Neural cell (in vitro differentiated cells): ENCODE data around the gene BICRA. TPM values are rescaled to one million over a fixed set of nuclear protein-coding genes. Genes with fewer than 3 reads are reported as not detected.

ENCODE experiments used
- H2AFZ ChIP-seq: fragments of 200-600, 300-800 bp; sonication (generic), shearing (Covaris generic); 2 replicates; pipeline ENCODE4 v1.6.0; 2014; ENCODE audit warnings: low read depth, mild to moderate bottlenecking, antibody characterized with exemption, low read length, moderate library complexity
- H3F3A ChIP-seq: fragments of 200-600 bp; shearing (Covaris generic); 2 replicates; pipeline ENCODE4 v1.6.1; 2016; ENCODE audit warnings: mild to moderate bottlenecking, moderate library complexity, mixed read lengths, antibody characterized with exemption, low read length; ENCODE audit not compliant: insufficient read depth, poor library complexity, severe bottlenecking
- H3K27ac ChIP-seq: fragments of 200-600, 300-800 bp; sonication (generic), shearing (Covaris generic); 2 replicates; pipeline ENCODE4 v1.5.1; 2014; ENCODE audit warnings: mild to moderate bottlenecking, low read length, moderate library complexity
- H3K27me3 ChIP-seq: fragments of 300-800, 200-600 bp; sonication (generic), shearing (Covaris generic); 2 replicates; pipeline ENCODE4 v1.6.0; 2014; ENCODE audit warnings: mild to moderate bottlenecking, low read depth, low read length, moderate library complexity; ENCODE audit not compliant: insufficient read depth
- H3K36me3 ChIP-seq: fragments of 300-800, 200-600 bp; sonication (generic), shearing (Covaris generic); 2 replicates; pipeline ENCODE4 v1.5.1; 2014; ENCODE audit warnings: mild to moderate bottlenecking, antibody characterized with exemption, low read length, moderate library complexity; ENCODE audit not compliant: insufficient read depth
- H3K4me2 ChIP-seq: fragments of 300-800, 200-600 bp; sonication (generic), shearing (Covaris generic); 2 replicates; pipeline ENCODE4 v1.6.0; 2014; ENCODE audit warnings: mild to moderate bottlenecking, low read length
- H3K4me3 ChIP-seq: fragments of 300-800, 200-600 bp; sonication (generic), shearing (Covaris generic); 2 replicates; pipeline ENCODE4 v1.5.1; 2014; ENCODE audit warnings: mild to moderate bottlenecking, low read length, moderate library complexity
- H3K79me2 ChIP-seq: fragments of 200-600 bp; shearing (Covaris generic); replicated peaks from 2 replicates; pipeline ENCODE4 v1.6.0; 2014; ENCODE audit warnings: mild to moderate bottlenecking, low read length, moderate library complexity; ENCODE audit not compliant: insufficient read depth
- H3K9ac ChIP-seq: fragments of 300-800, 200-600 bp; sonication (generic), shearing (Covaris generic); 2 replicates; pipeline ENCODE4 v1.6.1; 2016; ENCODE audit warnings: mild to moderate bottlenecking, low read length, mixed read lengths
- H3K9me2 ChIP-seq: fragments of 200-600 bp; shearing (Covaris generic); 2 replicates; pipeline ENCODE4 v1.6.1; 2016; ENCODE audit warnings: mild to moderate bottlenecking, low read length, mixed read lengths; ENCODE audit not compliant: insufficient read depth
- H3K9me3 ChIP-seq: fragments of 200-600, 300-800 bp; sonication (generic), shearing (Covaris generic); 2 replicates; pipeline ENCODE4 v1.6.1; 2016; ENCODE audit warnings: mild to moderate bottlenecking, mixed run types, low read length, moderate library complexity, mixed read lengths
- H4K20me1 ChIP-seq: fragments of 200-600 bp; shearing (Covaris generic); 2 replicates; pipeline ENCODE4 v1.6.1; 2016; ENCODE audit warnings: mild to moderate bottlenecking, mixed run types; ENCODE audit not compliant: insufficient read depth
- EP300 ChIP-seq: fragments of 450-650 bp; conservative IDR thresholded peaks from 2 replicates; pipeline ENCODE4 v1.6.1; 2014; ENCODE audit warnings: antibody characterized with exemption, mild to moderate bottlenecking, moderate library complexity; ENCODE audit not compliant: poor library complexity, severe bottlenecking
- EZH2 ChIP-seq: fragments of 200-600, 300-800 bp; shearing (Covaris generic), sonication (generic); IDR thresholded peaks from 2 replicates; pipeline ENCODE4 v1.6.1; 2014; ENCODE audit warnings: antibody characterized with exemption, low read length, borderline replicate concordance, mild to moderate bottlenecking; ENCODE audit not compliant: insufficient read depth, poor library complexity, severe bottlenecking
- MXI1 ChIP-seq: fragments of 450-650 bp; conservative IDR thresholded peaks from 2 replicates; pipeline ENCODE4 v1.6.1; 2014; ENCODE audit warnings: antibody characterized with exemption, mild to moderate bottlenecking; ENCODE audit not compliant: poor library complexity, severe bottlenecking
- POLR2AphosphoS5 ChIP-seq: IDR thresholded peaks from 2 replicates; pipeline ENCODE4 v1.6.1; 2012
- RAD21 ChIP-seq: fragments of 450-650 bp; conservative IDR thresholded peaks from 2 replicates; pipeline ENCODE4 v1.6.1; 2014; ENCODE audit warnings: antibody characterized with exemption, mild to moderate bottlenecking, moderate library complexity
- REST ChIP-seq: IDR thresholded peaks from 2 replicates; pipeline ENCODE4 v1.6.1; 2012; ENCODE audit warnings: borderline replicate concordance
- SMC3 ChIP-seq: fragments of 450-650 bp; conservative IDR thresholded peaks from 2 replicates; pipeline ENCODE4 v1.6.1; 2014; ENCODE audit warnings: antibody characterized with exemption, mild to moderate bottlenecking, moderate library complexity; ENCODE audit not compliant: poor library complexity
- TAF1 ChIP-seq: IDR thresholded peaks from 2 replicates; pipeline ENCODE4 v1.6.1; 2012; ENCODE audit warnings: low read depth
- polyA plus RNA-seq: library from polyadenylated mRNA; depleted of rRNA; stranded (reverse); fragments of >200 nt; gene quantifications from 2 replicates; pipeline ENCODE4 v1.2.3, GENCODE V29; 2014
- TF ChIP-seq, protein P1 (sequence below): fragments of 450-650 bp; IDR thresholded peaks from 2 replicates; pipeline ENCODE4 v1.5.1; 2014; ENCODE audit warnings: antibody characterized with exemption, mild to moderate bottlenecking, moderate library complexity; ENCODE audit not compliant: poor library complexity, severe bottlenecking

Gene BICRA
- polyA plus RNA-seq, 1 donor from 2014 or later: 0.11 TPM

GRCh38 chr19:47615230-47615629 lies 6.3 kb downstream of the BICRA start:
- no peak overlapping the region for H3K27ac ChIP-seq
- H3K79me2 ChIP-seq: peaks cover 79% of the 10 kb centered on the region
- no peaks in the 10 kb centered on the region for H3F3A ChIP-seq

DNA sequence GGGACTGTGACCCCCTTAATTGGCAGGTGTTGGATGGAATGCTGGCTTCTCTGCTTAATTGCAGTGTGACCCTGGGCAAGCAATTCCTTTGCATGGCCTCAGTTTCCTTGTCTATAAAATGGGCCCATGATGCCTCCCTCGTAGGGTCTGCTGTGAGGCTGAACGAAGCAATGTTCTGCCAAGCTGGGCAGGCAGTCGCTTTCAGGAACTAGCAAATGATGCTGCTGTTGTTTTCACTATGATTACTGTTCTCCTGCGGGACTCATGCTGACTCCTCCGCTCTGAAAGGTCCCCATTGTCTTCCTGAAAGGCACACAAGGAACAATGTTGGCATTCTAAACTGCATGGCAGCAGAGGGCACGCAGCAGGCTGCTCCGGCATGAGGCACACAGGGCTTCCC lies 6.8 kb downstream of the BICRA start:
- no peaks in the 10 kb centered on the region for H4K20me1 ChIP-seq
- no peak overlapping the region for H3K4me2 ChIP-seq
- no peak overlapping the region for H3K9ac ChIP-seq

More at GRCh38 chr19:47615230-47615629, 6.3 kb downstream of the BICRA start:
- H3K4me3 ChIP-seq: no peak overlapping the region
- no peaks in the 10 kb centered on the region for H3K36me3 ChIP-seq
- TF ChIP-seq RAD21 (no peak), EZH2 (no peak), REST (no peak), TAF1 (no peak), MXI1 (no peak), SMC3 (no peak)
- TF ChIP-seq, protein P1, sequence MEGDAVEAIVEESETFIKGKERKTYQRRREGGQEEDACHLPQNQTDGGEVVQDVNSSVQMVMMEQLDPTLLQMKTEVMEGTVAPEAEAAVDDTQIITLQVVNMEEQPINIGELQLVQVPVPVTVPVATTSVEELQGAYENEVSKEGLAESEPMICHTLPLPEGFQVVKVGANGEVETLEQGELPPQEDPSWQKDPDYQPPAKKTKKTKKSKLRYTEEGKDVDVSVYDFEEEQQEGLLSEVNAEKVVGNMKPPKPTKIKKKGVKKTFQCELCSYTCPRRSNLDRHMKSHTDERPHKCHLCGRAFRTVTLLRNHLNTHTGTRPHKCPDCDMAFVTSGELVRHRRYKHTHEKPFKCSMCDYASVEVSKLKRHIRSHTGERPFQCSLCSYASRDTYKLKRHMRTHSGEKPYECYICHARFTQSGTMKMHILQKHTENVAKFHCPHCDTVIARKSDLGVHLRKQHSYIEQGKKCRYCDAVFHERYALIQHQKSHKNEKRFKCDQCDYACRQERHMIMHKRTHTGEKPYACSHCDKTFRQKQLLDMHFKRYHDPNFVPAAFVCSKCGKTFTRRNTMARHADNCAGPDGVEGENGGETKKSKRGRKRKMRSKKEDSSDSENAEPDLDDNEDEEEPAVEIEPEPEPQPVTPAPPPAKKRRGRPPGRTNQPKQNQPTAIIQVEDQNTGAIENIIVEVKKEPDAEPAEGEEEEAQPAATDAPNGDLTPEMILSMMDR: no peak
- H2AFZ ChIP-seq: no peak overlapping the region
- no peak overlapping the region for H3K9ac ChIP-seq
- no peaks in the 10 kb centered on the region for H4K20me1 ChIP-seq
- no peak overlapping the region for H3K4me2 ChIP-seq
- H3K27me3 ChIP-seq: no peaks in the 10 kb centered on the region
- H3K9me2 ChIP-seq: no peaks in the 10 kb centered on the region
- H3K9me3 ChIP-seq: no peaks in the 10 kb centered on the region

More for the DNA sequence above, 6.8 kb downstream of the BICRA start:
- no peak overlapping the region for H3K27ac ChIP-seq
- H3K9me3 ChIP-seq: no peaks in the 10 kb centered on the region
- H3K4me3 ChIP-seq: no peak overlapping the region
- TF ChIP-seq EZH2 (no peak), REST (no peak), EP300 (no peak), POLR2AphosphoS5 (no peak), TAF1 (no peak), MXI1 (no peak), RAD21 (no peak), SMC3 (no peak)
- TF ChIP-seq, protein P1: no peak
- no peaks in the 10 kb centered on the region for H3K27me3 ChIP-seq
- H2AFZ ChIP-seq: no peak overlapping the region
- no peaks in the 10 kb centered on the region for H3K9me2 ChIP-seq
- H3F3A ChIP-seq: no peaks in the 10 kb centered on the region
- H3K79me2 ChIP-seq: peaks cover 75% of the 10 kb centered on the region
- no peaks in the 10 kb centered on the region for H3K36me3 ChIP-seq
